Glutamatergic neuron (in vitro differentiated cells): ENCODE data around the gene DOCK9. TPM values are rescaled to one million over a fixed set of nuclear protein-coding genes. Genes with fewer than 3 reads are reported as not detected.

ENCODE experiments used
- DNase-seq: peaks from one replicate; pipeline ENCODE4 v3.0.0; 2022
- H3K27ac Mint-ChIP-seq: one replicate; pipeline ENCODE4 v1.8.0; 2020; ENCODE audit warnings: mild to moderate bottlenecking, mixed read lengths, inconsistent platforms; ENCODE audit not compliant: unreplicated experiment
- H3K27me3 Mint-ChIP-seq: one replicate; pipeline ENCODE4 v1.8.0; 2020; ENCODE audit warnings: mild to moderate bottlenecking, moderate library complexity, mixed read lengths, inconsistent platforms; ENCODE audit not compliant: unreplicated experiment
- H3K36me3 Mint-ChIP-seq: one replicate; pipeline ENCODE4 v1.8.0; 2020; ENCODE audit warnings: mild to moderate bottlenecking, mixed read lengths, inconsistent platforms; ENCODE audit not compliant: unreplicated experiment
- H3K4me1 Mint-ChIP-seq: one replicate; pipeline ENCODE4 v1.8.0; 2020; ENCODE audit warnings: mild to moderate bottlenecking, low read depth, mixed read lengths, inconsistent platforms; ENCODE audit not compliant: unreplicated experiment
- H3K4me3 Mint-ChIP-seq: one replicate; pipeline ENCODE4 v1.8.0; 2020; ENCODE audit warnings: mild to moderate bottlenecking, mixed read lengths, inconsistent platforms; ENCODE audit not compliant: unreplicated experiment
- H3K9me3 Mint-ChIP-seq: one replicate; pipeline ENCODE4 v1.8.0; 2020; ENCODE audit warnings: mild to moderate bottlenecking, moderate library complexity, mixed read lengths, inconsistent platforms; ENCODE audit not compliant: unreplicated experiment
- CTCF ChIP-seq: fragments of 200-600 bp; sonication (generic); IDR thresholded peaks from one replicate; pipeline ENCODE4 v1.5.0; 2021; ENCODE audit not compliant: partially characterized antibody, unreplicated experiment
- total RNA-seq: library from RNA; stranded (reverse); fragmentation: NEBNext Ultra II Directional; extraction: Animal tissue kit (Norgen Biotek cat#: 25700); gene quantifications from one replicate; pipeline ENCODE4 v1.2.1, GENCODE V29; 2021; ENCODE audit not compliant: unreplicated experiment

The DOCK9 gene
- total RNA-seq, 1 donor from 2014 or later = 4.5 TPM

GRCh38 chr13:98988277-98988676 is 10.4 kb upstream of the DOCK9 start:
- Mint-ChIP-seq H3K27me3 (no peaks in the 10 kb centered on the region), H3K9me3 (no peaks in the 10 kb centered on the region), H3K36me3 (no peaks in the 10 kb centered on the region), H3K4me3 (no peak overlapping the region), H3K4me1 (no peaks in the 10 kb centered on the region), H3K27ac (no peak overlapping the region)
- DNase-seq = no peak
- no peak for TF ChIP-seq CTCF

- Mint-ChIP-seq H3K27me3 (no peaks in the 10 kb centered on the region), H3K27ac (no peak overlapping the region), H3K9me3 (no peaks in the 10 kb centered on the region), H3K36me3 (no peaks in the 10 kb centered on the region), H3K4me3 (no peak overlapping the region), H3K4me1 (no peaks in the 10 kb centered on the region)
- DNase-seq = no peak
- no peak for TF ChIP-seq CTCF
Observed at GRCh38 chr13:98987275-98987674, 9.4 kb upstream of the DOCK9 start.

GRCh38 chr13:98986226-98986846 is 8.5 kb upstream of the DOCK9 start:
- no peak overlapping the region for H3K4me3 Mint-ChIP-seq
- no peaks in the 10 kb centered on the region for H3K36me3 Mint-ChIP-seq
- no peak for DNase-seq
- no peak for TF ChIP-seq CTCF
- H3K27ac Mint-ChIP-seq = no peak overlapping the region
- H3K4me1 Mint-ChIP-seq = no peaks in the 10 kb centered on the region
- H3K9me3 Mint-ChIP-seq = no peaks in the 10 kb centered on the region
- no peaks in the 10 kb centered on the region for H3K27me3 Mint-ChIP-seq

- no peak overlapping the region for H3K4me3 Mint-ChIP-seq
- no peaks in the 10 kb centered on the region for H3K27me3 Mint-ChIP-seq
- H3K36me3 Mint-ChIP-seq = no peaks in the 10 kb centered on the region
- H3K27ac Mint-ChIP-seq = no peak overlapping the region
- H3K4me1 Mint-ChIP-seq = no peaks in the 10 kb centered on the region
- DNase-seq = no peak
- TF ChIP-seq CTCF = no peak
- H3K9me3 Mint-ChIP-seq = no peaks in the 10 kb centered on the region
Observed at GRCh38 chr13:98985591-98985990, 7.7 kb upstream of the DOCK9 start.

GRCh38 chr13:98984983-98985382 is 7.1 kb upstream of the DOCK9 start:
- DNase-seq = no peak
- H3K4me1 Mint-ChIP-seq = no peaks in the 10 kb centered on the region
- H3K36me3 Mint-ChIP-seq = no peaks in the 10 kb centered on the region

More at GRCh38 chr13:98984983-98985382, 7.1 kb upstream of the DOCK9 start:
- Mint-ChIP-seq H3K4me3 (no peak overlapping the region), H3K27ac (no peak overlapping the region), H3K27me3 (no peaks in the 10 kb centered on the region), H3K9me3 (no peaks in the 10 kb centered on the region)
- TF ChIP-seq CTCF = no peak
